MM.1S (cell line): ENCODE measurements around the gene ISL1.

Experiments
- DNase-seq: peaks from one replicate; pipeline ENCODE4 v3.0.0-alpha.2; 2015
- H2AFZ ChIP-seq: fragments of 300-600 bp; sonication (generic); 2 replicates; pipeline ENCODE4 v1.6.0; 2016; ENCODE audit warnings: antibody characterized with exemption, low read length
- H3F3A ChIP-seq: fragments of 300-600 bp; sonication (generic); 2 replicates; pipeline ENCODE4 v1.6.1; 2016; ENCODE audit warnings: mild to moderate bottlenecking, antibody characterized with exemption, low read length, moderate library complexity, mixed read lengths; ENCODE audit not compliant: insufficient read depth
- H3K27ac ChIP-seq: fragments of 300-600 bp; sonication (generic); 2 replicates; pipeline ENCODE4 v1.5.1; 2016; ENCODE audit warnings: mild to moderate bottlenecking, low read length
- H3K27me3 ChIP-seq: fragments of 300-600 bp; sonication (generic); replicated peaks from 2 replicates; pipeline ENCODE4 v1.6.0; 2016; ENCODE audit warnings: low read length; ENCODE audit not compliant: insufficient read depth
- H3K36me3 ChIP-seq: fragments of 300-600 bp; sonication (generic); replicated peaks from 2 replicates; pipeline ENCODE4 v1.6.1; 2016; ENCODE audit warnings: mild to moderate bottlenecking, low read length, mixed read lengths; ENCODE audit not compliant: insufficient read depth
- H3K4me1 ChIP-seq: fragments of 300-600 bp; sonication (generic); 2 replicates; pipeline ENCODE4 v1.6.1; 2016; ENCODE audit warnings: low read length, mixed read lengths
- H3K4me2 ChIP-seq: fragments of 300-600 bp; sonication (generic); 2 replicates; pipeline ENCODE4 v1.6.0; 2016; ENCODE audit warnings: low read depth, low read length
- H3K4me3 ChIP-seq: fragments of 300-600 bp; sonication (generic); 2 replicates; pipeline ENCODE4 v1.5.1; 2016; ENCODE audit warnings: low read length, mixed read lengths
- H3K79me2 ChIP-seq: fragments of 300-600 bp; sonication (generic); 2 replicates; pipeline ENCODE4 v1.6.1; 2016; ENCODE audit warnings: mixed run types, low read length, mixed read lengths
- H3K9ac ChIP-seq: fragments of 300-600 bp; sonication (generic); 2 replicates; pipeline ENCODE4 v1.6.1; 2016; ENCODE audit warnings: low read length, mixed read lengths
- H3K9me2 ChIP-seq: fragments of 300-600 bp; sonication (generic); replicated peaks from 2 replicates; pipeline ENCODE4 v1.6.1; 2016; ENCODE audit warnings: mild to moderate bottlenecking, low read length, mixed read lengths; ENCODE audit not compliant: insufficient read depth
- H3K9me3 ChIP-seq: fragments of 300-600 bp; sonication (generic); replicated peaks from 2 replicates; pipeline ENCODE4 v1.6.1; 2016; ENCODE audit warnings: mild to moderate bottlenecking, low read length, mixed read lengths; ENCODE audit not compliant: insufficient read depth
- H4K20me1 ChIP-seq: fragments of 300-600 bp; sonication (generic); 2 replicates; pipeline ENCODE4 v1.6.1; 2016; ENCODE audit warnings: mild to moderate bottlenecking, low read length, moderate library complexity, mixed read lengths; ENCODE audit not compliant: insufficient read depth
- EZH2 ChIP-seq: fragments of 300-600 bp; sonication (generic); optimal IDR thresholded peaks from 2 replicates; pipeline ENCODE3; 2017; ENCODE audit warnings: low read depth, mild to moderate bottlenecking, antibody characterized with exemption, low read length, mixed read lengths
- EZH2phosphoT487 ChIP-seq: fragments of 300-600 bp; sonication (generic); IDR thresholded peaks from 2 replicates; pipeline ENCODE4 v1.6.1; 2018; ENCODE audit warnings: antibody characterized with exemption, low read length
- TF ChIP-seq, protein P1 (sequence below): fragments of 300-600 bp; sonication (generic); IDR thresholded peaks from 2 replicates; pipeline ENCODE4 v1.5.1; 2016; ENCODE audit warnings: antibody characterized with exemption, low read length, mixed read lengths

ISL1 gene

GRCh38 chr5:51399643-51400006, 16.4 kb downstream of the ISL1 start:
- no peaks in the 10 kb centered on the region for H3F3A ChIP-seq
- H3K4me2 ChIP-seq, result no peak overlapping the region
- no peaks in the 10 kb centered on the region for H3K36me3 ChIP-seq
- H3K9me3 ChIP-seq, result no peaks in the 10 kb centered on the region
- H3K9me2 ChIP-seq, result no peaks in the 10 kb centered on the region
- no peak overlapping the region for H2AFZ ChIP-seq
- no peaks in the 10 kb centered on the region for H3K4me1 ChIP-seq
- H3K9ac ChIP-seq, result no peak overlapping the region
- DNase-seq, result no peak
- no peaks in the 10 kb centered on the region for H3K79me2 ChIP-seq
- no peak overlapping the region for H3K27ac ChIP-seq
- no peak overlapping the region for H3K4me3 ChIP-seq
- no peaks in the 10 kb centered on the region for H4K20me1 ChIP-seq
- TF ChIP-seq EZH2phosphoT487, result no peak
- TF ChIP-seq, protein P1, sequence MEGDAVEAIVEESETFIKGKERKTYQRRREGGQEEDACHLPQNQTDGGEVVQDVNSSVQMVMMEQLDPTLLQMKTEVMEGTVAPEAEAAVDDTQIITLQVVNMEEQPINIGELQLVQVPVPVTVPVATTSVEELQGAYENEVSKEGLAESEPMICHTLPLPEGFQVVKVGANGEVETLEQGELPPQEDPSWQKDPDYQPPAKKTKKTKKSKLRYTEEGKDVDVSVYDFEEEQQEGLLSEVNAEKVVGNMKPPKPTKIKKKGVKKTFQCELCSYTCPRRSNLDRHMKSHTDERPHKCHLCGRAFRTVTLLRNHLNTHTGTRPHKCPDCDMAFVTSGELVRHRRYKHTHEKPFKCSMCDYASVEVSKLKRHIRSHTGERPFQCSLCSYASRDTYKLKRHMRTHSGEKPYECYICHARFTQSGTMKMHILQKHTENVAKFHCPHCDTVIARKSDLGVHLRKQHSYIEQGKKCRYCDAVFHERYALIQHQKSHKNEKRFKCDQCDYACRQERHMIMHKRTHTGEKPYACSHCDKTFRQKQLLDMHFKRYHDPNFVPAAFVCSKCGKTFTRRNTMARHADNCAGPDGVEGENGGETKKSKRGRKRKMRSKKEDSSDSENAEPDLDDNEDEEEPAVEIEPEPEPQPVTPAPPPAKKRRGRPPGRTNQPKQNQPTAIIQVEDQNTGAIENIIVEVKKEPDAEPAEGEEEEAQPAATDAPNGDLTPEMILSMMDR, result no peak
- TF ChIP-seq EZH2, result no peak
- H3K27me3 ChIP-seq, result no peaks in the 10 kb centered on the region

DNA sequence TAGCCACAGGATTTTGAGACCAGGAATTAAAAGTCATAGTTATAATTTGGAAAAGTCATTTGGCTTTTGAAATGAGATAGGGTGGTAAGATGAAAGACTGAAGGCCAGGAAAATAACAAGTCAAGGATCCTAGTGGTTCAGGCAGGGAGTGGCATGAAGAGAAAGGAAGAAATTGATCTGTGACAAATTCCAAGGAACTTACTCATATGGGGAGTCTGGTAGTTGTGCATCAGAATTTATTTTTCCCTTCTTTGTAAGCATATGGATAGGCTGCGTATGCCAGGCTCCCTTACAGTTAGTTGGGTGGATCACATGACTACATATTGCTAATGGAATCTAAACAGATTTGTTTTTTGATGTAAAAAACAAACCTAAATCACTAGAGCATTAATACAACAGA, 21.0 kb downstream of the ISL1 start:
- no peaks in the 10 kb centered on the region for H3K9me3 ChIP-seq
- no peaks in the 10 kb centered on the region for H3F3A ChIP-seq
- H3K4me3 ChIP-seq, result no peak overlapping the region
- H3K36me3 ChIP-seq, result no peaks in the 10 kb centered on the region
- no peak overlapping the region for H2AFZ ChIP-seq
- H3K27ac ChIP-seq, result no peak overlapping the region
- no peaks in the 10 kb centered on the region for H4K20me1 ChIP-seq
- TF ChIP-seq EZH2phosphoT487, result no peak
- no peak for TF ChIP-seq EZH2
- TF ChIP-seq, protein P1, result no peak
- no peak overlapping the region for H3K4me2 ChIP-seq
- H3K4me1 ChIP-seq, result no peaks in the 10 kb centered on the region
- H3K27me3 ChIP-seq, result no peaks in the 10 kb centered on the region
- H3K79me2 ChIP-seq, result no peaks in the 10 kb centered on the region
- H3K9me2 ChIP-seq, result no peaks in the 10 kb centered on the region
- H3K9ac ChIP-seq, result no peak overlapping the region
- no peak for DNase-seq

GRCh38 chr5:51411921-51412325, 28.7 kb downstream of the ISL1 start:
- Histone ChIP-seq H3K9me2 (no peaks in the 10 kb centered on the region), H3F3A (no peaks in the 10 kb centered on the region), H3K4me2 (no peak overlapping the region), H3K36me3 (no peaks in the 10 kb centered on the region), H3K27me3 (no peaks in the 10 kb centered on the region), H3K79me2 (no peaks in the 10 kb centered on the region), H3K27ac (no peak overlapping the region), H2AFZ (no peak overlapping the region), H3K4me1 (no peaks in the 10 kb centered on the region), H3K4me3 (no peak overlapping the region), H4K20me1 (no peaks in the 10 kb centered on the region), H3K9ac (no peak overlapping the region), H3K9me3 (no peaks in the 10 kb centered on the region)
- TF ChIP-seq EZH2 (no peak), EZH2phosphoT487 (no peak)
- TF ChIP-seq, protein P1, result no peak
- DNase-seq, result no peak
